Measurements from ENCODE around the gene CYP1A1. TPM values are rescaled to one million over a fixed set of nuclear protein-coding genes. Genes with fewer than 3 reads are reported as not detected.

Gene CYP1A1
- total and polyA plus RNA-seq, 9 of the 15 experiments (the other 6 are each of a cell fraction or from before 2014, with no cell fraction given), result 0.04 to 0.13 (median 0.05) TPM; not detected in 5

- no peak overlapping the region for H2AFZ ChIP-seq (ENCODE audit: low read depth, low read length)
- no TSS peak for BruUV-seq (replicated peaks)
- ATAC-seq (no peak), FAIRE-seq (no peak), DNase-seq (ENCODE audit: extremely low read depth in 1 of 4, low spot score in 3 of 4) (no peak)
- in situ Hi-C loops (cut with MboI) (no loop called here), intact Hi-C loops (cut with micrococcal nuclease) (no loop called here)
- H3K36me3 ChIP-seq (ENCODE audit: control insufficient read depth, insufficient read depth, low read length), result no peaks in the 10 kb centered on the region
- CTCF ChIA-PET (ENCODE audit: low intra/inter-chr PET ratio), result no interaction called here
- no peaks in the 10 kb centered on the region for H3K79me2 ChIP-seq (ENCODE audit: control insufficient read depth, insufficient read depth, low read length)
- POLR2A ChIA-PET, result interaction anchor here (0.8 kb wide), 1 partner anchor 11 kb away, joined by 3 read pairs; no protein-coding TSS in a partner anchor
- peaks cover 6 to 17% of the 10 kb centered on the region in 2 experiments for H3K27me3 ChIP-seq (ENCODE audit: control insufficient read depth in 2 of 2, insufficient read depth in 2 of 2, low read length in 2 of 2)
- 2% methylated on average over 3 of the region's 3 CpGs for WGBS (ENCODE audit: insufficient coverage, low coverage, missing lambda C conversion rate)
- no peaks in the 10 kb centered on the region for H3K9me1 ChIP-seq (ENCODE audit: control insufficient read depth, insufficient read depth, low read length)
- no peaks in the 10 kb centered on the region for H3K9me3 ChIP-seq (replicated peaks; ENCODE audit: control insufficient read depth, insufficient read depth, low read depth, low read length)
- no peak overlapping the region for H3K4me2 ChIP-seq (ENCODE audit: insufficient read depth, low read length)
- no peak overlapping the region for H3K4me3 ChIP-seq
- H3K4me1 ChIP-seq (replicated peaks in 1 of 2; ENCODE audit: control insufficient read depth in 2 of 2, insufficient read depth in 2 of 2, low read length in 2 of 2), result no peaks in the 10 kb centered on the region
- TF ChIP-seq COPS2 (conservative IDR thresholded peaks at IDR 0.05) (no peak), SREBF2 (CRISPR knock-in tag; IDR thresholded peaks at IDR 0.05) (no peak), PPARD (CRISPR knock-in tag; IDR thresholded peaks at IDR 0.05) (no peak), PTBP1 (IDR thresholded peaks at IDR 0.05; ENCODE audit: low read depth, low read length) (no peak), SPI1 (IDR thresholded peaks at IDR 0.05; ENCODE audit: borderline replicate concordance, low read depth, low read length) (no peak), PYGO2 (tag; IDR thresholded peaks at IDR 0.05) (no peak), ZFPM2 (CRISPR knock-in tag; IDR thresholded peaks at IDR 0.05) (no peak), SRSF9 (IDR thresholded peaks at IDR 0.05; ENCODE audit: borderline replicate concordance, low read depth, low read length) (no peak)
- no peak overlapping the region for H3K27ac ChIP-seq (ENCODE audit: extremely low read depth, low read depth, low read length)
- no peak overlapping the region for H3K9ac ChIP-seq (ENCODE audit: insufficient read depth in 1 of 2, low read depth in 2 of 2, low read length in 2 of 2)
- no peaks in the 10 kb centered on the region for H4K20me1 ChIP-seq (replicated peaks; ENCODE audit: control insufficient read depth, insufficient read depth, low read length)
These were observed 14.8 kb downstream of the CYP1A1 start for GRCh38 chr15:74710319-74711094.
